Measurements from ENCODE around the gene RAPGEF1.

- no peak for TF ChIP-seq CTCF (conservative IDR thresholded peaks at IDR 0.05; ENCODE audit: low read depth, low read length)
- no peak for TF ChIP-seq EZH2 (IDR thresholded peaks at IDR 0.05; ENCODE audit: low read length, unreplicated experiment)
Measured at GRCh38 chr9:131728961-131729360, 10.9 kb downstream of the RAPGEF1 start.

Data from PC-3 (cell line).